SK-N-SH treated with all-trans-retinoic acid at 6 μM for 48 hours (cell line): Measurements from ENCODE around the gene CTDSP1.

Experiments
- BACH2 ChIP-seq: fragments of 250-450 bp; sonication (Bioruptor Pico); IDR thresholded peaks from 2 replicates; pipeline ENCODE4 v1.9.0; 2021; ENCODE audit warnings: mild to moderate bottlenecking, borderline replicate concordance
- CSRNP3 ChIP-seq: fragments of 250-450 bp; sonication (Bioruptor Pico); IDR thresholded peaks from 2 replicates; pipeline ENCODE4 v1.5.1; 2021; ENCODE audit warnings: mild to moderate bottlenecking, moderate library complexity
- ESRRG ChIP-seq: fragments of 250-450 bp; sonication (Bioruptor Pico); IDR thresholded peaks from 2 replicates; pipeline ENCODE4 v1.6.1; 2021; ENCODE audit warnings: mild to moderate bottlenecking
- GLIS3 ChIP-seq: fragments of 250-450 bp; sonication (Bioruptor Pico); IDR thresholded peaks from 2 replicates; pipeline ENCODE4 v1.5.0; 2020; ENCODE audit warnings: mild to moderate bottlenecking, moderate library complexity
- ISL1 ChIP-seq: fragments of 250-450 bp; sonication (Bioruptor Pico); IDR thresholded peaks from 2 replicates; pipeline ENCODE4 v2.1.2; 2022; ENCODE audit warnings: mild to moderate bottlenecking, moderate library complexity
- PPARA ChIP-seq: fragments of 250-450 bp; sonication (Bioruptor Pico); IDR thresholded peaks from 2 replicates; pipeline ENCODE4 v1.5.0; 2020; ENCODE audit warnings: mild to moderate bottlenecking, borderline replicate concordance
- ZFP3 ChIP-seq: fragments of 250-450 bp; sonication (Bioruptor Pico); IDR thresholded peaks from 2 replicates; pipeline ENCODE4 v1.5.0; 2020; ENCODE audit warnings: mild to moderate bottlenecking, moderate library complexity
- TF ChIP-seq, protein P1 (sequence below): fragments of 250-450 bp; sonication (Bioruptor Pico); IDR thresholded peaks from 2 replicates; pipeline ENCODE4 v1.8.0; 2020; ENCODE audit warnings: mild to moderate bottlenecking, moderate library complexity, borderline replicate concordance

DNA sequence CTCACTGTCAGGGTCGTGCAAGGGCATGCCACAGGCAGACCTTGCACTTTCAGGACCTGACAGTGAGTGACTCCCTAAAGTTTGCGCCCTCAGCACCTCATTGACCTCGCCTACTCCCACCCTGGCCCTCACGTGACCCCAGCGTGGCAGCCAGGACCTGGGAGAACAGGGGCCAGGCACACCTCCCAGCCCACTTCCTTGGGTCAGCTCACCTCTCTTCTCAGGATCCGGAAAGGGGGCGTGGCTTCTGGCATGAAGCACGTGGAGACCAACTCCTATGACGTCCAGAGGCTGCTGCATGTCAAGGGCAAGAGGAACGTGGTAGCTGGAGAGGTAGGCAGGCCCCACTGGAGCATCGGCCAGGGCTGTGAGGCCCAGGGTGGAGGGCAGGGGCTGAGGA, 28.1 kb downstream of the CTDSP1 start:
- no peak for TF ChIP-seq ZFP3 (CRISPR knock-in tag)
- TF ChIP-seq, protein P1, sequence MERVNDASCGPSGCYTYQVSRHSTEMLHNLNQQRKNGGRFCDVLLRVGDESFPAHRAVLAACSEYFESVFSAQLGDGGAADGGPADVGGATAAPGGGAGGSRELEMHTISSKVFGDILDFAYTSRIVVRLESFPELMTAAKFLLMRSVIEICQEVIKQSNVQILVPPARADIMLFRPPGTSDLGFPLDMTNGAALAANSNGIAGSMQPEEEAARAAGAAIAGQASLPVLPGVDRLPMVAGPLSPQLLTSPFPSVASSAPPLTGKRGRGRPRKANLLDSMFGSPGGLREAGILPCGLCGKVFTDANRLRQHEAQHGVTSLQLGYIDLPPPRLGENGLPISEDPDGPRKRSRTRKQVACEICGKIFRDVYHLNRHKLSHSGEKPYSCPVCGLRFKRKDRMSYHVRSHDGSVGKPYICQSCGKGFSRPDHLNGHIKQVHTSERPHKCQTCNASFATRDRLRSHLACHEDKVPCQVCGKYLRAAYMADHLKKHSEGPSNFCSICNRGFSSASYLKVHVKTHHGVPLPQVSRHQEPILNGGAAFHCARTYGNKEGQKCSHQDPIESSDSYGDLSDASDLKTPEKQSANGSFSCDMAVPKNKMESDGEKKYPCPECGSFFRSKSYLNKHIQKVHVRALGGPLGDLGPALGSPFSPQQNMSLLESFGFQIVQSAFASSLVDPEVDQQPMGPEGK (CRISPR knock-in tag) = no peak
- TF ChIP-seq BACH2 (CRISPR knock-in tag) = no peak
- TF ChIP-seq GLIS3 (CRISPR knock-in tag) = no peak
- no peak for TF ChIP-seq ISL1
- no peak for TF ChIP-seq CSRNP3 (CRISPR knock-in tag)
- TF ChIP-seq PPARA (CRISPR knock-in tag) = no peak
- TF ChIP-seq ESRRG (CRISPR knock-in tag) = no peak
